Activated CD4-positive, alpha-beta T cell treated with anti-CD3 and anti-CD28 coated beads, Interleukin-2, amount 50 U/mL, for 4 hours (primary cell): ENCODE results near the gene IARS1.

Source experiments
- DNase-seq, 2 experiments: peaks; one replicate each; pipeline ENCODE4 v3.0.0-alpha.2; 2020

The IARS1 gene

DNA sequence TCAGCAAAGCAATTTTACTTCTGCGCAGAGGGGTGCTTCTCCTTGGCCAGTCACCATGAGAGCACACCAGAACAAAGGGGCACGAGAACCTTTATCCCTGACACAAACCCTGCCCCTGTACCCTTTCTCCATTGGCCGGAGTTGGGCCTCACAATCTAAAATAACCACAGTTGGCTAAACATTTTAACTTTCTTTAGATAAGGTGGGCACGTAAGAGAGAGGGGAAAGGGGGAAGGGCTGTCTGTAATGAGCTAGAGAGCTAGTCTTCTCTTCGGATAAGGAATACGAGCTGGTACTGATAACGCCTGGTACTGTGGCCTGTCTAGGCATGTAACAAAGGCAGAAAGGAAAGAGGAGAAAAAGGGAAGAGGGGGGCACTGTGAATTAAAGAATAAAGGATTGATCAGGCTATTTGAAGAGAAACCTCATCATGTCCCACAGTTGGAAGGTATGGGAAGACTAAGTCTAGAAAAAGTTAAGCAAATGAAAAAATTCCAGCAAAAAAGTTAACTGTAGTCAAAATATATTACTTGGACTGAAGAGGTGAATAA, 1.8 kb upstream of the IARS1 start:
- no peak for DNase-seq

DNA sequence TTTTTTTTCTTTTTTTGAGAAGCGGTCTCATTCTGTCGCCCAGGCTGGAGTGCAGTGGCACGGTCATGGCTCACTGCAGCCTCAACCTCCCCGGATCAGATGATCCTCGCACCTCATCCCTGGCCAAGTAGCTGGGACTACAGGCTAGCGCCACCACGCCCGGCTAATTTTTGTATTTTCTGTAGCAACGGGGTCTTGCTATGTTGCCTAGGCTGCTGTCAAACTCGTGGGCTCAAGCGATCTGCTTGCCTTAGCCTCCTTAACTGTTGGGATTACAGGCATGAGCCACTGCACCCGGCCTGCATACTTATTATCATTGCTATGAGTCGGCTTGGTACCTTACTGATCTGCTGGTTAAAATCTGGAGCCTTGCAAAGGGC, 790 bp upstream of the IARS1 start:
- no peak for DNase-seq

DNA sequence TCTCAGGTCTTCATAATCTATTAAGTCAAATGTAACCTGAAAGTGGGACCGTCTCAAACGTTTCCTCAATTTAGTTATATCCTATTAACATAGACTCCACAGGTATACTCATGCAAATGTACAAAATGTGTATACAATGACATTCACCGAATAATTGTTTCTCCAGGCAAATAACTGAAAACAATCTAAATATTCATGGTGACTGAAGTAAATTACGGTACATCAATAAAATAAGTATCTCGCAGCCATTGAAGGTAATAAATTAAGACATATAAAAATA, 482 bp downstream of the IARS1 start:
- DNase-seq = no peak

DNA sequence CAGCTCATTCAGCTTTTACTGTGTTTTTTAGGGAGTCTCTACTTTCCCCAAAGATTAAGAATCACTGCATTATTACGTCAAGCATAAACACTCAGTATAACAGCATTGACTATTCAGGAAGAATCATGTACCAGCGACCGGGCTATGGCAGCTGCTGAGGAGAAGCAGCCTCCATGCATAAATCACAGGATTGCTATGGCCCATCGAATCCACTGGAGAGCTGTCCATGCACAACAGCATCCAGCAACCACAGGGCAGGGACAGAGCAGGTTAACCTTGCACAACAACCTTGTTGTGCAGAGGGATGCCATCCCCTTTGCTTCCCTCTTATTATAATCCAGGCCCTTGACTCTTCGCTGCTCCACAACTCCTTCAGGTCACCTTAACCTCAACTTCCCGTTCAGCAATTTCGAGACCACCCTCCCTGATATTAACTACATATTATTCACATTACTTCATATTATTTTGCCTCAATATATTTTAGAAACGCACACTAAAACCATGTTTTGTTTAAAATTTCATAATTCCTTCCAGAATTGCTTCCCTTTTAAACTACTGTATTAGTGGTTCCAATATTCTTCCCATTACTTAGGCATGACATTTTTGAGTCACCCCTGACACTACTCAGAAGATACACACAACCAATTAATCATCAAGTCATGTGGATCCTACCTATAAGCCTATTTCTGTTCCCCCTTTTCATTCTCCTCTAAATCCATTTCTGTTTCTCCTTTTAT, 991 bp downstream of the IARS1 start:
- no peak for DNase-seq

DNA sequence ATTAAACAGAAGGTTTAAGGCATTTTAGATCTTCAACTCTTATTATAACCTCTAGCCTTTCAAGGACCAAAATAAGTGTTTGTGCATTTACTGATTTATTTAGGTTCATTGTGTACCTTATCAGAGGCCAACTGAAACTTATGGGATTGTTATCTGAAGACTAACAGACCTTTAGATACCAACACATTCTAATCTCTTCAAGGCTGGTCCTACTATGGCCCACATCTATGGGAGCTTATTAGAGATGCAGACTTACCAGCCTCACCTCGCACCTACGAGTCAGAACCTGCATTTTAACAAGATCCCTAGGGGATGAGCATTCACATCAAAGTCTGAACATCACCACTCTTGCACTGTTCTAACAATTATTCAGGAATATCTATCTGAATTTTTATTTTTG, 1.9 kb downstream of the IARS1 start:
- DNase-seq = no peak

DNA sequence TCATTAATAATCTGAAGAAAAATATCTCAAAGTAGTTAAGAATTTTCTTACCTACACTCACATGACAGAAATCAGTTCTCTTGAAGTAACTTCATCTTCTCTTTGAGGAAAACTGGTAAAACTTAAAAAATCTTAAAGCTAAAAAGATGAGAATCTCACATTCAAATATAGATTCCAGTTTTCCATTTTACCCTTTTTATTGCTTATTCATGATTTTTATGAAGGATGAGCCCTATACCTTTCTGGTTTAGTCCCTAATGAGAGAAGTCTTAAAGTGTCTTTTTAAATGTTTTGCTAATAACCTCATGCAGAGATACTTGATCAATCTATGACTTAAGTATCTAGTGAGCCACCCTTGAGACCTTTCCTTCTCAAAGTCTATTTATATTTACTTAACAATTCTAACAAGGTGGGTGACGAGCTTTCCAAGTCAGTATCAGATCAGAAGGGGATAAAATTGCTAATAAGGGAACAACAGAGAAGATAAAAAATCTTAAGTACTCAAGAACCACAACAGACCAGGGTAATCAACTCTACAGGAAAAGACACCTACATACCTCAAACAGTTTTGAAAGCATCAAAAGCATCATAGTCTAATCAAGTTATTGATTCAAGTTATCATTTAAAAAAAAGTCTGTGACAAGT, 2.6 kb downstream of the IARS1 start:
- no peak for DNase-seq

DNA sequence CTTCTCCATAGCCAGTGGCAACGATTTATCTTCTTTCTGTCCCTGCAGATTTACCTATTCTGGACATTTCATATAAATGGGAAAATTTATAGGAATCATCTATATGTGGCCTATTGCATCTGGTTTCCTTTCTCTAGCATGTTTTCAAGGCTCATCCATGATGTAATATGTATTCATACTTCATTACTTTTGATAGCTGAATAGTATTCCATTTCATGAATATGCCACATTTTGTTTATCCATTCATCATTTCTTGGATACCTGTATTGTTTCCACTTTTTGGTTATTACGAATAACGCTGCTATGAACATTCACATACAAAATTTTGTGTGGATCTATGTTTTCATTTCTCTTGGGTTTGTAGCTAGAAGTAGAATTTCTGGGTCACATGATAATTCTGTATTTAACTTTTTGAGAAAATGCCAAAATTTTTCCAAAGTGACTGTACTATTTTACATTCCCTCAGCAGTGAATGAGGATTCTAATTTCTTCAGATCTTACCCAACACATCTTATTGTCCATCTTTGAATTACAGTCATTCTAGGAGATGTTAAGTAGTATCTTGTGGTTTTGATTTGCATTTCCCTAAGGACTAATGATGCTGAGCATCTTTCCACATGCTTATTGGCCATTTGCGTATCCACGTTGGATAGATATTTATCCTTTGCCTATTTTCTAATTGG, 3.6 kb downstream of the IARS1 start:
- DNase-seq = no peak

DNA sequence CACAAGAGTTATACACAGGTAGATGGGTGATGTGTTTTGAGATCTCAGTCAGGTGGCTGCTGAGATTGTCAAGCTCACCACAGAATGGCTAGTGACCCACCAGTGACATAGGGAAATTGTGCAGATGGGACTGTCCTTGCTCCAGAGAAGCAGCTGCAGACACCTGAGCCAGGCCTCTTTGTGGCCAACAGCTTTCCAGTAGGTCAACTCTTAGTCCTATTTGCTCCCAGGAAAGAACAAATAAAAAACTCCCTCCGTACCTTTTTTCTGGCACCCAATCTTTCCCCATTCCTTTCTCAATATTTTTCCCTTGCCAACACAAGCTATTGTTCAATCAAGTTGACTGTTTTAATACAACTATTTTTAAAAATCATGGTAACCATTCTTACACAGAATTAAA, 14.2 kb downstream of the IARS1 start:
- no peak for DNase-seq

DNA sequence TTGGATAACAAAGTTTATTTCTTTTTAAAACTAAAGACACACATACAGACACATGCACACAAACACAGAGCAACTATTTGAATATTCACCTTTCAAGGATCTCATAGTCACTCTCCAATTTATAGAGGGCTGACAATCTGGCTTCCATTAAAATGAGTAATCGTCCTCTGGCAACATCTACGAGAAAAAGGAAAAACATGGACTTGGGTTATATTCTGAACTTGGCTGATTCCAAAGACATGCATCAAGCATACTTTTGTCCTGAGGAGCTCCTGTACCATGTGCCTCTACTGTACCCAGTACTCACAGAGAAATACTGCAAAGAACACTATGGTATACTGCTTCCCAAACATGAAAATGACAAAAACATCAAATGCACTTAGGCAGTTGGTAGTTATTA, 15.4 kb downstream of the IARS1 start:
- no peak for DNase-seq

DNA sequence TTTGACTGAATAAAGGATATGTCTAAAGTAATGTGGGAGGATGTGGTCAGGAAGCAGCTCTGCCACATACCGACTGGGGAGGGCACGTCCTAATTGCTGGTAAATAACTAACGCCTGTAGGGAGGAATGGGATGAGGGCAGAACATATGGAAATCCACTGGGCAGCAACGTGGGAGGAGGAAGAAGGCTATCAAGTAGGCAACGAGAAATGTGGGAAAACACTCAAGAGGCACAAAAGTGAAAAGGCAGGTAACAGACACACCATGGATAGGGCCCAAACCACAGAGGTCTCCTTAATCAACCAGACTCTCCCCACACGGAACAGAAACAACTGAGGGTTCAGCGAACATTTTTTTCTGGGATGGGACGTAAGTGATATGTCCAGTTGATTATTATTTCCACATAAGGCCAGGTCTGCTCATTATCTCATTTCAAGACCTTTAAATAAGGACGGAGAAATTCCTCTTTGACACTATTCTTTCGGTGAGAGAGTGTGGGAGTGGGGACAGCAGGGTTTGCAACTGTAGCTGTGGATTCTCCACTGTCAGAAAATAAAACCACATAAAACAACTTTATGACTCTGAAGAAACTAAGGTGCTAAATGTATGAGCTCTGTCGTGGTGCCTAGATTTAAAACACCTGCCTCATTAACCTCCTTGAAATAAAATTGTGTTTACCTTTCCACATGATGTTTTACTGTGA, 17.0 kb downstream of the IARS1 start:
- DNase-seq = no peak

DNA sequence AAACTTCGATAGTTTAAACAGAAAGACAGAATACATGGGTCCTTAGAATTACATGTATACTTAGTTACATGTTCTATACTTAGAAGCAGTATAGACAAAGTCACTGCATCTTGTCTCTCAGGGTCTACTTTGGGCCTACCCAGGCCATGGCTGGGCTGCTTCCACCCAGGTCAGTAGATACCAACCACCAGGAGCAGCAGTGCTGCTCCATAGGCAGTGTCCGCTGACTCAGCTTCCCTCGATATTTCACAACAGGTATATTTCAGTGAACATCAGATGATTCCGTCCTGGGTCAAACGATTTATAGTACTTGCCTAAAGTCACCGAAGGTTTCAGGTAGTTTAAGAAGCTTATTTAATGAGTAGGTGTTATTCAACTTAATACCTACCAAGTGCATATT, 18.0 kb downstream of the IARS1 start:
- DNase-seq = no peak

DNA sequence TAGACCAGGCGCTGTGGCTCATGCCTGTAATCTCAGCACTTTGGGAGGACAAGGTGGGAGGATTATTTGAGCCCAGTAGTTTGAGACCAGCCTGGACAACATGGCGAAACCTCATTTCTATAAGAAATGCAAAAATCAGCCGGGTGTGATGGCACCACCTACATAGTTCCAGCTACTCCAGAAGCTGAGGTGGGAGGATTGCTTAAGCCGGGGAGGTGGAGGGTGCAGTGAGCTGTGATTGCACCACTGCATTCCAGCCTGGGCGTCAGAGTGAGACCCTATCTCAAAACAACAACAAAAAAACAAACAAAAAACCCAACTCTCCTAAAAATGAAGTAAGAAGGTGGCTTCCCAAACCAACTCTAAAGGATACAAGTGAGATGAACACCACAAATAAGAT, 23.0 kb downstream of the IARS1 start:
- no peak for DNase-seq

DNA sequence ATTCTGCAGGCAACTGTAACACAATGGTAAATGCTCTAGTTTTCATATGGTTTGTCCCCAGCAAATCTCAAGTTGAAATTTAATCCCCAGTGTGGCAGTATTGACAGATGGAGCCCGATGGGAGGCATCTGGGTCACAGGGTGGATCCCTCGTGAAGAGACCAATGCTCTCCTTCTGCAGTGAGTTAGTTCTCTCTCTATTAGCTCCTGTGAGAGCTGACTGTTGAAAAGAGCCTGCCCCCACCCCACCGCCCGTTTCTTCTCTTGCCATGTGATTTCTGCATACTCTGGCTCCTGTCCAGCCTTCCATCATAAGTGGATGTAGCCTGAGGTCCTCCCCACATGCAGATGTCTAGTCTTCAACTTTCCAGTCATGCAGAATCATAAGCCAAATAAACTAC, 27.0 kb downstream of the IARS1 start:
- DNase-seq = no peak

DNA sequence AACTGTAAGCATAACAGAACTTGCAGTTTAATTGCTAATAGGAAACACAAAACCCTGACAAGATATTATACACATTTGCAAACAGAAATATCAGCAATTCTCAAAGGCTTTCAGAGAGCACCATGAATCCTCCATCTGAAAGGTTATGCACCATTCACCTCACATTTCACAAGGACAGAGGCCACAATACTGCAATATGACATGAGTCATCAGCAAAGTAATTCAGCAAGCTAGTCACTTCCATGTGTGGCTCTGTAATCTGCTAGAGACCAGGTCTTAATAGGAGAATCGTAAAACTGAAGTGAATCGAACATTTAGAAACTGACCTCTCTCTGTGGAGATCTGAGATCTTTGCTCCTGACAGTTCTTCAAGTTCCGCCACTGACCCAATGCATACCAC, 28.3 kb downstream of the IARS1 start:
- no peak for DNase-seq

DNA sequence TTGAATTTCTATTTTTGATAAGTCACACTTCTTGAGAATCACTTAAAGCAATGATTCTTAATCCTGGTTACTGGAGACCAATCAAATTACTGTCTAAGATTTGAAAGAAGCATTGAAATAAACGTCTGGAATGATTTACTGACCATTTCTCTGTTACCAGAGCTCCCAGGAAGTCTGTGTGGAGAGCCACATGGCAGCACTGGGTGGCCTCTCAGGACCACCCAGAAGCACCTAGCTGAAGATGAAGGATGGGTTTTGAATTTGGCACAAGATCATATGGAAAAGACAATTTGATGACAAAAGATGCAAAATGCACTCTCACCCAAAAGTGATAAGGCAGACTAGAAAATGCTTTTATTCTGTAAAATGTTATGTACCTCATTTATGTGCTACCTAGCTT, 30.4 kb downstream of the IARS1 start:
- DNase-seq = no peak

DNA sequence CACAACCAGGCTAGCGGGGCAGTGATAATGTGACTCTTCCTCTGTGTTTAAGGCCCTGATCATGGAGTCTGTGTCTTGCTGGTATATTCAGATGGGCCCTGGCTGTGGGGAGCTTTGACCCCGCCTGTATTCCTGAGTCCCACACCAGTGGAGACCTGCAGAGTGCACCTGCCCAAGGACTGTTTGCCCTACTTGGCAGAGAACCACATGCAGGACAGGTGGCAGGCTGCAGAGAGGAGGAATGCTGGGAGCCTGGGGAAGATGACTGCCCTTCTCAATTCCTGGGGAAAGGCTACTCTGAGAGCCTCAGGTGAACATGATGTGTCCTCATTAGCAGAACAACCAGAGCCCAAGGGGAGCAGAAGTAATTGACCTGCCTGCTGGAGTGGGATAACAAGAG, 36.2 kb downstream of the IARS1 start:
- DNase-seq = no peak

DNA sequence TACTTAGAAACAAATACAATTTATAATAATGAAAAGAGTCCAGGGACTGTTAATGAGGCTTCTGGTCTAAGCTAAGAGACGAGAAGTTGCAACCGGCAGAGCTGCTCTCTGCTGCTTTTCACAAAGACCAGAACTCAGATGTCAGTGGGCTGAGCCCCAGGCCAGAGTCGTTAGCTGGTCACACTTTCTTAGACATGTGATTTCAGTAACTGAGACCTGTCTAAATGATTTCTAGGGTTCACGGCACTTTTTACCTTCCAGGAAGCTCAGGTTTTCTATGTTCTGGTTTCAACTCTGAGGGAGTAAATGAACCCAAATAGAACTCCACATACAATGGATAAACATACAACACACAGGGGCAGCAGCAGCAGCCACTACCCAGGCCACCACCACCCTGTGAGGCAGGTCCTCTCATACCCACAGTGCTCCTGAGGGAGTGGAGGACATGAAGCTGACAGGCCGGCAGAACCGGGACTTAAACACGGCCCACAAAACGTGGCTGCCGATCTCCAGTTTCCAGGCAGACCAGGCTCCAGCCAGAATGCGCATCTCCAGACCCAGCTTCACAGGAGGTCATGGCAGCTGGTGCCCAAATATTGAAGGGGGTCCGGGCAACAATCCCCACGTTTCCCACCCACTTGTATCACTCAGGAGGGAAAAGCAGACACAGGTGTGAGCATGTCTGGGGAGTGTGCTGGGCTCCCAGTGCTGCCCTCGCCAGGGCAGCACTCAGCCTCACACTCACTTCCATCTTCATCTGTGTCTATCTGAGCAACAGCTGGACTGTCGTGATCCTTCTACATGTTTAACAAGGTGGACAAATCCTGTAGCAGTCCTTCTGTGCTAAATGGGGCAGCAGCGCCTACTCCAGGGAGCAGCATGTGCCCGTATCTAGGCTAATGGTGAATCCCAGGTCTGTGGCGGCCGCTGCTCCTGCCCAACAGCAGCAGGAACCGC, 38.8 kb downstream of the IARS1 start:
- DNase-seq = no peak

DNA sequence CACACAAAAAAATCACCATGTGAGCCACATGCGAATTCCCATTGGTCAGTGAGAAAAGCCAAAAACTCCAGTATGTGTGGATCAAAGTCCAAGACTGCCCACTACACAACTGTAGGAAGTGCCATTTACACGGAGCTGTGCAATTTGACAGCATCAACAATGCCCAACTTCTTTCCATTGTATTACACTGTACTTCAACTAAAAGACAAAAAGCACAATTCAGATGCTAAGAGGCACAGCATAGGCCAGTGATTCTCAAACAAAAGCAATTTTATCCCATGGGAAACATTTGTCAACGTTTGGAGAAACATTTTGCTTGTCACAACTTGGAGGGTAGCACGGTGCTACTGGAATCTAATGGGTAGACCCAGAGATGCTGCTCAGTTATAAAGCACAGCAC, 39.8 kb downstream of the IARS1 start:
- DNase-seq = no peak

DNA sequence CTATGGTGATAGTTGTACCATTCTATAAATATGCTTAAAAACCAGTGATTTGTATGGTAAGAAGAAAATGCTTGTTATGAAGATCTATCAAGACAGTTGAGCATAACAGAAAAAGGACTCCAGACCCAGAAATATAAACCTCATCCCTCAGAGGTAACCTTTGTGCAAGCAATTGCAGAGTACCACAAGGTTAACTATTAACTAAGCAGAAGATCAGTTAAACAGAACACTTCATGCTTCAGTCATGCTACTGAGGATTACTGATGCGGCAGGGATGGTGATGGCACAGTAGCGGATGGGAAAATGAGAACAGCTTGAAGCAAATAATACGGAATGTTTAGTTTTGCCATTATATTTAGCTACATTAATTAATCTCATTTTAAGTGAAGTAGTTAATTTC, 45.5 kb downstream of the IARS1 start:
- DNase-seq = no peak

DNA sequence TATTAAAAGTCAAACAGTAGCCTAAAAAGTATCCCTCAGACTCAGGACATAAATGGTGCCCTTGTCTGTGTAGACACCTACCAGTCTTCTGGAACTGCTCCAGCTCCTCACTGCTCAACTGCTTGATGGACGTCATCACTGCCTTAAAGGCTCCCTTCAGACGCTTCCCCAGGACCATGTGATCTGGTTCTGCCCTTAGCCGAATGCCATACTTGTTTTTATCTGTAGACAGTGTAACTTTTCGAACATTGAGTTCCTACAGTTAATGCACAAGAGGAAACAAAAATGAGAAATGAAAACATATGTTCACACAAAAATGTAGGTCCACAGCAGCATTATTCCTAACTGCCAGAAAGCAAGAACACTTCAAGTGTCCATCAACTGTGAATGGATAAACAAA, 46.2 kb downstream of the IARS1 start:
- DNase-seq = no peak

DNA sequence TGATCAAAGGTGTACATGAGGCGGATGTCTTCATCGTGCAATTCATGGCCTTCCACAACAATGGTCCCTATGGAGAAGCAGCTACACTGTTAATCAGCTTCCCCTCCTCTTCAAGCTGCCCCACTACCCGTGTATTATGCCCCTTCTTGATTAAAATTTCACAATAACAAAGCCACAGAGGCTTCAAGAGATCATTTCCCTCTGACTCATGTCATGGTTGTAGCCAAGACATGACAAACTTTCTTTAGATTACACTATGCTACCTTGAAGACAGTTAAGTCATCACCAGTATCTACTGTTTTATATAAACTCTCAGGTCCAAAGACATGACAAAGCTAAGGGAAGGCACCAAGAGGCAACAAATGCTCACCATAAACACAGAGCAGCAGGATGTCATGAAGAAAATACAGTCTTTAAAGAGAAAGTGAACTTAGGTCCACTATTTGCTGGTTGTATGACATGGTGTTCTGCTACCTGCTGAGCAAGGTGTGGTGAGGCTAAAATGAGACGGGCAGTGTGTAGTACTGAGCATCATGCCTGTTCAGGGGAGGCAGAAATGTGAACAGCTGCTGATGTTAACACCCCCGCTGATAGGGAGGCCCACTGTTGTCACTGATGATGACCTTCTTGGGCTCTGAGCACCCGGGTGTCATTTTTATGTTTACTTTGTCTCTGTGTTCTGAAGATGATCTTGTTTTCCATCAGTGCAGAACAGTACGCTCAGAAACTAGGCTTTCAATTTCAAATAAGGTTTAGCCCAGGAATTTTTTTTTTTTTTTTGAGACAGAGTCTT, 48.3 kb downstream of the IARS1 start:
- no peak for DNase-seq
